HepG2 (cell line): ENCODE data around the gene FOXD2. TPM values are rescaled to one million over a fixed set of nuclear protein-coding genes. Genes with fewer than 3 reads are reported as not detected.

Source experiments
- BHLHE40 ChIP-seq: IDR thresholded peaks from 2 replicates; pipeline ENCODE4 v1.6.1; 2011; ENCODE audit warnings: low read length, improper control_type of control experiment
- CHD2 ChIP-seq: IDR thresholded peaks from 2 replicates; pipeline ENCODE4 v1.6.1; 2011; ENCODE audit warnings: low read depth, low read length, improper control_type of control experiment
- ELF3 ChIP-seq: IDR thresholded peaks from 2 replicates; pipeline ENCODE4 v1.6.1; 2016; ENCODE audit warnings: missing genetic modification reagents, missing compliant biosample characterization
- FIP1L1 ChIP-seq: fragments of 200-400 bp; formaldehyde crosslinking; IDR thresholded peaks from 2 replicates; pipeline ENCODE4 v1.6.1; 2018; ENCODE audit warnings: low read depth, mild to moderate bottlenecking, low read length, moderate library complexity, borderline replicate concordance; ENCODE audit not compliant: insufficient read depth
- FOXO1 ChIP-seq: sonication (generic); formaldehyde crosslinking; IDR thresholded peaks from 2 replicates; pipeline ENCODE4 v1.4.0; 2020; ENCODE audit warnings: missing genetic modification reagents
- MAF1 ChIP-seq: sonication (generic); formaldehyde crosslinking; IDR thresholded peaks from 2 replicates; pipeline ENCODE4 v1.5.0; 2020; ENCODE audit warnings: missing genetic modification reagents, borderline replicate concordance
- MEIS1 ChIP-seq: sonication (generic); formaldehyde crosslinking; IDR thresholded peaks from 2 replicates; pipeline ENCODE4 v1.9.0; 2021; ENCODE audit warnings: mild to moderate bottlenecking, missing genetic modification reagents, moderate library complexity, borderline replicate concordance
- PAWR ChIP-seq: sonication (generic); formaldehyde crosslinking; IDR thresholded peaks from 2 replicates; pipeline ENCODE4 v1.4.0; 2020; ENCODE audit warnings: missing genetic modification reagents, mild to moderate bottlenecking, borderline replicate concordance
- TARDBP ChIP-seq: sonication (generic); formaldehyde crosslinking; IDR thresholded peaks from 2 replicates; pipeline ENCODE4 v1.8.0; 2022; ENCODE audit warnings: mild to moderate bottlenecking, missing genetic modification reagents
- ZBTB20 ChIP-seq: sonication (generic); formaldehyde crosslinking; IDR thresholded peaks from 2 replicates; pipeline ENCODE4 v1.8.1; 2023; ENCODE audit warnings: missing genetic modification reagents, low read depth, mild to moderate bottlenecking, borderline replicate concordance
- ZNF431 ChIP-seq: sonication (generic); formaldehyde crosslinking; IDR thresholded peaks from 2 replicates; pipeline ENCODE4 v1.9.0; 2022; ENCODE audit warnings: missing genetic modification reagents, low read depth, mild to moderate bottlenecking, borderline replicate concordance
- polyA plus RNA-seq, 8 experiments: library from polyadenylated mRNA; depleted of rRNA in 3 of 8; stranded (reverse) in 7 of 8; unstranded in 1 of 8; fragments of >200 nt; fragmentation: Illumina TruSeq in 4 of 8; extraction: Trizol in 4 of 8; gene quantifications; 2 replicates each; pipeline versions ENCODE4 v1.2.1 to v1.2.3, GENCODE V29; 2011 to 2016; ENCODE audit warnings: low read depth in 4 of 8, missing spikeins in 1 of 8, mixed read lengths in 1 of 8; ENCODE audit not compliant: insufficient read depth in 1 of 8
- total RNA-seq, 5 experiments: library from RNA; depleted of rRNA; stranded (reverse); fragments of >200 nt; fragmentation: Illumina TruSeq; extraction: Trizol; gene quantifications; 2 replicates each; pipeline ENCODE4 v1.2.3, GENCODE V29; 2016; ENCODE audit warnings: low read depth in 1 of 5
- TF ChIP-seq, protein P1 (sequence below): fragments of 450-650 bp; IDR thresholded peaks from 2 replicates; pipeline ENCODE4 v1.6.1; 2017; ENCODE audit warnings: mild to moderate bottlenecking
- TF ChIP-seq, protein P2 (sequence below): sonication (generic); formaldehyde crosslinking; IDR thresholded peaks from 2 replicates; pipeline ENCODE4 v1.5.0; 2020; ENCODE audit warnings: missing genetic modification reagents
- TF ChIP-seq, protein P3 (sequence below): sonication (generic); formaldehyde crosslinking; IDR thresholded peaks from 2 replicates; pipeline ENCODE4 v1.9.0; 2021; ENCODE audit warnings: missing genetic modification reagents, borderline replicate concordance
- TF ChIP-seq, protein P4 (sequence below), 2 experiments: sonication (generic) in 1 of 2; formaldehyde crosslinking in 1 of 2; IDR thresholded peaks; 2 replicates each; pipeline versions ENCODE4 v1.6.1 to v1.9.0; 2014 to 2022; ENCODE audit warnings: antibody characterized with exemption in 1 of 2, borderline replicate concordance in 1 of 2, inconsistent platforms in 1 of 2, low read depth in 1 of 2, missing genetic modification reagents in 1 of 2

The FOXD2 gene
- total and polyA plus RNA-seq, 2 of the 13 experiments (the other 11 are each of a cell fraction or from before 2014, with no cell fraction given) = 0.01 to 0.09 TPM

DNA sequence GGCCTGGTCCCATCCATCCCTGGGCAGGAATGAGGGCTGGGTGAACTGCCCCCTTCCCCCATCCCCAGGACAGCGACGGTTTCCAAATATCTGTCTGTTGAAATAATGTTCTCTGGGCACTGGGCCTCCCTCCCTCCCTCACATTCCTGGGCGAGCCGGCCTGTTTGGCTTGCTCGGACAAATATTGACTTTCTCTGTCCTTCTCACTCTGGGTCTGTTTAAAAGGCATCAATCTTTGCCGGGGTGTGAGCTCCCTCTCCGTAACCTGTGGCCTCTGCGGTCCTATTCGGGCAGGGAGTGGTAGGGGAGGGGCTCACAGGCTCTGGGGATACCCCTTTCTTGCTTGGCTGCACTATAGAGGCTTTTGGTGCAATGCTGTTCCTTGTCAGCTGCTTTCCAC, 40.2 kb downstream of the FOXD2 start (continued):
- TF ChIP-seq FIP1L1 (no peak), MAF1 (CRISPR knock-in tag) (no peak), ELF3 (CRISPR knock-in tag) (peak; percentile 63), MEIS1 (CRISPR knock-in tag) (peak; percentile 97; the same call in 1 of the 2 replicates), ZNF431 (peak; percentile 48; the same call in 1 of the 2 replicates), ZBTB20 (CRISPR knock-in tag) (0 out of 2 replicates have a peak, but pooled peaks have one; percentile 36), BHLHE40 (peak; percentile 43; the same call in 1 of the 2 replicates), TARDBP (peak; percentile 97), FOXO1 (CRISPR knock-in tag) (peak; percentile 90), CHD2 (no peak), PAWR (CRISPR knock-in tag) (no peak)
- TF ChIP-seq, protein P1, sequence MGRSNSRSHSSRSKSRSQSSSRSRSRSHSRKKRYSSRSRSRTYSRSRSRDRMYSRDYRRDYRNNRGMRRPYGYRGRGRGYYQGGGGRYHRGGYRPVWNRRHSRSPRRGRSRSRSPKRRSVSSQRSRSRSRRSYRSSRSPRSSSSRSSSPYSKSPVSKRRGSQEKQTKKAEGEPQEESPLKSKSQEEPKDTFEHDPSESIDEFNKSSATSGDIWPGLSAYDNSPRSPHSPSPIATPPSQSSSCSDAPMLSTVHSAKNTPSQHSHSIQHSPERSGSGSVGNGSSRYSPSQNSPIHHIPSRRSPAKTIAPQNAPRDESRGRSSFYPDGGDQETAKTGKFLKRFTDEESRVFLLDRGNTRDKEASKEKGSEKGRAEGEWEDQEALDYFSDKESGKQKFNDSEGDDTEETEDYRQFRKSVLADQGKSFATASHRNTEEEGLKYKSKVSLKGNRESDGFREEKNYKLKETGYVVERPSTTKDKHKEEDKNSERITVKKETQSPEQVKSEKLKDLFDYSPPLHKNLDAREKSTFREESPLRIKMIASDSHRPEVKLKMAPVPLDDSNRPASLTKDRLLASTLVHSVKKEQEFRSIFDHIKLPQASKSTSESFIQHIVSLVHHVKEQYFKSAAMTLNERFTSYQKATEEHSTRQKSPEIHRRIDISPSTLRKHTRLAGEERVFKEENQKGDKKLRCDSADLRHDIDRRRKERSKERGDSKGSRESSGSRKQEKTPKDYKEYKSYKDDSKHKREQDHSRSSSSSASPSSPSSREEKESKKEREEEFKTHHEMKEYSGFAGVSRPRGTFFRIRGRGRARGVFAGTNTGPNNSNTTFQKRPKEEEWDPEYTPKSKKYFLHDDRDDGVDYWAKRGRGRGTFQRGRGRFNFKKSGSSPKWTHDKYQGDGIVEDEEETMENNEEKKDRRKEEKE = no peak
- TF ChIP-seq, protein P2, sequence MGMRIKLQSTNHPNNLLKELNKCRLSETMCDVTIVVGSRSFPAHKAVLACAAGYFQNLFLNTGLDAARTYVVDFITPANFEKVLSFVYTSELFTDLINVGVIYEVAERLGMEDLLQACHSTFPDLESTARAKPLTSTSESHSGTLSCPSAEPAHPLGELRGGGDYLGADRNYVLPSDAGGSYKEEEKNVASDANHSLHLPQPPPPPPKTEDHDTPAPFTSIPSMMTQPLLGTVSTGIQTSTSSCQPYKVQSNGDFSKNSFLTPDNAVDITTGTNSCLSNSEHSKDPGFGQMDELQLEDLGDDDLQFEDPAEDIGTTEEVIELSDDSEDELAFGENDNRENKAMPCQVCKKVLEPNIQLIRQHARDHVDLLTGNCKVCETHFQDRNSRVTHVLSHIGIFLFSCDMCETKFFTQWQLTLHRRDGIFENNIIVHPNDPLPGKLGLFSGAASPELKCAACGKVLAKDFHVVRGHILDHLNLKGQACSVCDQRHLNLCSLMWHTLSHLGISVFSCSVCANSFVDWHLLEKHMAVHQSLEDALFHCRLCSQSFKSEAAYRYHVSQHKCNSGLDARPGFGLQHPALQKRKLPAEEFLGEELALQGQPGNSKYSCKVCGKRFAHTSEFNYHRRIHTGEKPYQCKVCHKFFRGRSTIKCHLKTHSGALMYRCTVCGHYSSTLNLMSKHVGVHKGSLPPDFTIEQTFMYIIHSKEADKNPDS = no peak
- TF ChIP-seq, protein P3, sequence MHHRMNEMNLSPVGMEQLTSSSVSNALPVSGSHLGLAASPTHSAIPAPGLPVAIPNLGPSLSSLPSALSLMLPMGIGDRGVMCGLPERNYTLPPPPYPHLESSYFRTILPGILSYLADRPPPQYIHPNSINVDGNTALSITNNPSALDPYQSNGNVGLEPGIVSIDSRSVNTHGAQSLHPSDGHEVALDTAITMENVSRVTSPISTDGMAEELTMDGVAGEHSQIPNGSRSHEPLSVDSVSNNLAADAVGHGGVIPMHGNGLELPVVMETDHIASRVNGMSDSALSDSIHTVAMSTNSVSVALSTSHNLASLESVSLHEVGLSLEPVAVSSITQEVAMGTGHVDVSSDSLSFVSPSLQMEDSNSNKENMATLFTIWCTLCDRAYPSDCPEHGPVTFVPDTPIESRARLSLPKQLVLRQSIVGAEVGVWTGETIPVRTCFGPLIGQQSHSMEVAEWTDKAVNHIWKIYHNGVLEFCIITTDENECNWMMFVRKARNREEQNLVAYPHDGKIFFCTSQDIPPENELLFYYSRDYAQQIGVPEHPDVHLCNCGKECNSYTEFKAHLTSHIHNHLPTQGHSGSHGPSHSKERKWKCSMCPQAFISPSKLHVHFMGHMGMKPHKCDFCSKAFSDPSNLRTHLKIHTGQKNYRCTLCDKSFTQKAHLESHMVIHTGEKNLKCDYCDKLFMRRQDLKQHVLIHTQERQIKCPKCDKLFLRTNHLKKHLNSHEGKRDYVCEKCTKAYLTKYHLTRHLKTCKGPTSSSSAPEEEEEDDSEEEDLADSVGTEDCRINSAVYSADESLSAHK (CRISPR knock-in tag) = peak; percentile 36; the same call in 1 of the 2 replicates
- TF ChIP-seq, protein P4, sequence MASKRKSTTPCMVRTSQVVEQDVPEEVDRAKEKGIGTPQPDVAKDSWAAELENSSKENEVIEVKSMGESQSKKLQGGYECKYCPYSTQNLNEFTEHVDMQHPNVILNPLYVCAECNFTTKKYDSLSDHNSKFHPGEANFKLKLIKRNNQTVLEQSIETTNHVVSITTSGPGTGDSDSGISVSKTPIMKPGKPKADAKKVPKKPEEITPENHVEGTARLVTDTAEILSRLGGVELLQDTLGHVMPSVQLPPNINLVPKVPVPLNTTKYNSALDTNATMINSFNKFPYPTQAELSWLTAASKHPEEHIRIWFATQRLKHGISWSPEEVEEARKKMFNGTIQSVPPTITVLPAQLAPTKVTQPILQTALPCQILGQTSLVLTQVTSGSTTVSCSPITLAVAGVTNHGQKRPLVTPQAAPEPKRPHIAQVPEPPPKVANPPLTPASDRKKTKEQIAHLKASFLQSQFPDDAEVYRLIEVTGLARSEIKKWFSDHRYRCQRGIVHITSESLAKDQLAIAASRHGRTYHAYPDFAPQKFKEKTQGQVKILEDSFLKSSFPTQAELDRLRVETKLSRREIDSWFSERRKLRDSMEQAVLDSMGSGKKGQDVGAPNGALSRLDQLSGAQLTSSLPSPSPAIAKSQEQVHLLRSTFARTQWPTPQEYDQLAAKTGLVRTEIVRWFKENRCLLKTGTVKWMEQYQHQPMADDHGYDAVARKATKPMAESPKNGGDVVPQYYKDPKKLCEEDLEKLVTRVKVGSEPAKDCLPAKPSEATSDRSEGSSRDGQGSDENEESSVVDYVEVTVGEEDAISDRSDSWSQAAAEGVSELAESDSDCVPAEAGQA (IDR thresholded peaks at IDR 0.05; ENCODE audit: low read depth) = no peak
- TF ChIP-seq, protein P4 (CRISPR knock-in tag; IDR thresholded peaks at IDR 0.05; ENCODE audit: borderline replicate concordance) = no peak; the same call in 1 of the 2 replicates
